WTC11 (cell line): ENCODE data around the gene IFNK. TPM values are rescaled to one million over a fixed set of nuclear protein-coding genes. Genes with fewer than 3 reads are reported as not detected.

Experiments used
- ATAC-seq: fragments of 200-7000 bp; cut with Tn5 transposase; 2 replicates; pipeline ENCODE4 v1.10.0; 2021; ENCODE audit warnings: mild to moderate bottlenecking, moderate library complexity
- Bru-seq: library from RNA; stranded (reverse); fragments of 400-500 nt; gene quantifications from one replicate; lab custom pipeline; 2021; lab: Mats Ljungman, UMichigan
- CTCF ChIA-PET: fragments of 300-600 bp; sonication (Branson Sonifier 250); formaldehyde crosslinking; loops from one replicate; lab custom pipeline; 2021; ENCODE audit warnings: antibody characterized with exemption; lab: Charles Lee
- POLR2A ChIA-PET: fragments of 350-600 bp; sonication (Branson Sonifier 250); formaldehyde crosslinking; loops from one replicate; lab custom pipeline; 2021; ENCODE audit warnings: antibody characterized with exemption; lab: Charles Lee
- DNase-seq: peaks from one replicate; pipeline ENCODE4 v3.0.0; 2021; ENCODE audit warnings: low spot score
- H3K27ac Mint-ChIP-seq: 2 replicates; pipeline ENCODE4 v1.8.0; 2021; ENCODE audit warnings: mixed read lengths
- H3K27me3 Mint-ChIP-seq: 2 replicates; pipeline ENCODE4 v1.8.0; 2021; ENCODE audit warnings: low read depth, mild to moderate bottlenecking, moderate library complexity, mixed read lengths
- H3K36me3 Mint-ChIP-seq: 2 replicates; pipeline ENCODE4 v1.8.0; 2021; ENCODE audit warnings: mixed read lengths
- H3K4me1 Mint-ChIP-seq: 2 replicates; pipeline ENCODE4 v1.8.0; 2022; ENCODE audit warnings: mixed read lengths
- H3K4me3 Mint-ChIP-seq: 2 replicates; pipeline ENCODE4 v1.8.0; 2021; ENCODE audit warnings: mild to moderate bottlenecking, moderate library complexity, mixed read lengths
- H3K9me3 Mint-ChIP-seq: 2 replicates; pipeline ENCODE4 v1.8.0; 2021; ENCODE audit warnings: mixed read lengths
- ATF2 ChIP-seq: sonication (generic); formaldehyde crosslinking; IDR thresholded peaks from 2 replicates; pipeline ENCODE4 v1.8.1; 2022; ENCODE audit warnings: low read depth, missing genetic modification reagents, borderline replicate concordance
- CREM ChIP-seq: sonication (generic); formaldehyde crosslinking; IDR thresholded peaks from 2 replicates; pipeline ENCODE4 v1.8.1; 2022; ENCODE audit warnings: mild to moderate bottlenecking, missing genetic modification reagents, moderate library complexity
- EMX1 ChIP-seq: fragments of 250-450 bp; sonication (Bioruptor Pico); IDR thresholded peaks from 2 replicates; pipeline ENCODE4 v1.8.0; 2021; ENCODE audit warnings: mild to moderate bottlenecking
- ETV6 ChIP-seq: sonication (generic); formaldehyde crosslinking; IDR thresholded peaks from 2 replicates; pipeline ENCODE4 v1.8.1; 2022; ENCODE audit warnings: mild to moderate bottlenecking, missing genetic modification reagents
- FOXK1 ChIP-seq: sonication (generic); formaldehyde crosslinking; IDR thresholded peaks from 2 replicates; pipeline ENCODE4 v1.8.0; 2022; ENCODE audit warnings: mild to moderate bottlenecking, moderate library complexity, missing genetic modification reagents
- FOXP4 ChIP-seq: sonication (generic); formaldehyde crosslinking; IDR thresholded peaks from 2 replicates; pipeline ENCODE4 v1.8.0; 2022; ENCODE audit warnings: mild to moderate bottlenecking, missing genetic modification reagents
- GRHL2 ChIP-seq: fragments of 250-450 bp; sonication (Bioruptor Pico); IDR thresholded peaks from 2 replicates; pipeline ENCODE4 v1.8.0; 2022; ENCODE audit warnings: mild to moderate bottlenecking, moderate library complexity; ENCODE audit not compliant: insufficient replicate concordance, severe bottlenecking
- GTF2I ChIP-seq: fragments of 250-450 bp; sonication (Bioruptor Pico); conservative IDR thresholded peaks from 2 replicates; pipeline ENCODE4 v1.4.0; 2021; ENCODE audit warnings: mild to moderate bottlenecking
- HMGA2 ChIP-seq: fragments of 250-450 bp; sonication (Bioruptor Pico); IDR thresholded peaks from 2 replicates; pipeline ENCODE4 v1.4.0; 2021; ENCODE audit warnings: mild to moderate bottlenecking, moderate library complexity
- HMGXB4 ChIP-seq: sonication (generic); formaldehyde crosslinking; IDR thresholded peaks from 2 replicates; pipeline ENCODE4 v1.8.1; 2023; ENCODE audit warnings: mild to moderate bottlenecking, moderate library complexity, missing genetic modification reagents
- IRF1 ChIP-seq: sonication (generic); formaldehyde crosslinking; IDR thresholded peaks from 2 replicates; pipeline ENCODE4 v1.8.0; 2023; ENCODE audit warnings: missing genetic modification reagents
- JAZF1 ChIP-seq: fragments of 250-450 bp; sonication (Bioruptor Pico); IDR thresholded peaks from 2 replicates; pipeline ENCODE4 v1.9.0; 2021; ENCODE audit warnings: moderate library complexity, mild to moderate bottlenecking, inconsistent platforms
- MYBL2 ChIP-seq: sonication (generic); formaldehyde crosslinking; IDR thresholded peaks from 2 replicates; pipeline ENCODE4 v1.8.1; 2023; ENCODE audit warnings: mild to moderate bottlenecking, moderate library complexity, missing genetic modification reagents
- NFATC4 ChIP-seq: fragments of 250-450 bp; sonication (Bioruptor Pico); IDR thresholded peaks from 2 replicates; pipeline ENCODE4 v1.9.0; 2021; ENCODE audit warnings: mild to moderate bottlenecking
- PRRX2 ChIP-seq: fragments of 250-450 bp; sonication (Bioruptor Pico); IDR thresholded peaks from 2 replicates; pipeline ENCODE4 v1.8.0; 2021; ENCODE audit warnings: mild to moderate bottlenecking
- RORB ChIP-seq: fragments of 250-450 bp; sonication (Bioruptor Pico); IDR thresholded peaks from 2 replicates; pipeline ENCODE4 v1.9.0; 2021; ENCODE audit warnings: mild to moderate bottlenecking
- SOX15 ChIP-seq: fragments of 250-450 bp; sonication (Bioruptor Pico); IDR thresholded peaks from 2 replicates; pipeline ENCODE4 v1.9.0; 2021; ENCODE audit warnings: mild to moderate bottlenecking
- SP1 ChIP-seq: sonication (generic); formaldehyde crosslinking; conservative IDR thresholded peaks from 2 replicates; pipeline ENCODE4 v1.8.1; 2022; ENCODE audit warnings: missing genetic modification reagents
- STAT6 ChIP-seq: sonication (generic); formaldehyde crosslinking; conservative IDR thresholded peaks from 2 replicates; pipeline ENCODE4 v1.8.1; 2023; ENCODE audit warnings: mild to moderate bottlenecking, low read depth, missing genetic modification reagents, moderate library complexity
- ZNF396 ChIP-seq: fragments of 250-450 bp; sonication (Bioruptor Pico); IDR thresholded peaks from 2 replicates; pipeline ENCODE4 v1.8.0; 2021; ENCODE audit warnings: mild to moderate bottlenecking, moderate library complexity, borderline replicate concordance
- ZNF423 ChIP-seq: fragments of 250-450 bp; sonication (Bioruptor Pico); IDR thresholded peaks from 2 replicates; pipeline ENCODE4 v2.1.2; 2022; ENCODE audit warnings: mild to moderate bottlenecking, moderate library complexity
- ZNF512 ChIP-seq: sonication (generic); formaldehyde crosslinking; IDR thresholded peaks from 2 replicates; pipeline ENCODE4 v1.8.1; 2022; ENCODE audit warnings: missing genetic modification reagents, borderline replicate concordance
- long read RNA-seq, 3 experiments: library from RNA in 1 of 3; library from capped mRNA in 1 of 3; library from polyadenylated mRNA in 1 of 3; unstranded in 2 of 3; stranded (forward) in 1 of 3; transcript quantifications; one replicate each; pipeline ENCODE4 v2.0.0, GENCODE V29; 2021
- total RNA-seq: library from RNA; stranded (reverse); gene quantifications from 3 replicates; pipeline ENCODE4 v1.2.3, GENCODE V29; 2021
- TF ChIP-seq, protein P1 (sequence below): fragments of 250-450 bp; sonication (Bioruptor Pico); IDR thresholded peaks from 2 replicates; pipeline ENCODE4 v1.9.0; 2021; ENCODE audit warnings: moderate library complexity, mild to moderate bottlenecking, inconsistent platforms, borderline replicate concordance
- TF ChIP-seq, protein P2 (sequence below): fragments of 250-450 bp; sonication (Bioruptor Pico); IDR thresholded peaks from 2 replicates; pipeline ENCODE4 v2.1.2; 2022; ENCODE audit warnings: mild to moderate bottlenecking, moderate library complexity

The IFNK gene
- total RNA-seq = not detected in 3 replicates
- Bru-seq, nascent RNA = not detected
- long read RNA-seq, experiment 1 = 0 reads
- long read RNA-seq, experiment 2 = 0 reads
- long read RNA-seq, experiment 3 = 0 reads

DNA sequence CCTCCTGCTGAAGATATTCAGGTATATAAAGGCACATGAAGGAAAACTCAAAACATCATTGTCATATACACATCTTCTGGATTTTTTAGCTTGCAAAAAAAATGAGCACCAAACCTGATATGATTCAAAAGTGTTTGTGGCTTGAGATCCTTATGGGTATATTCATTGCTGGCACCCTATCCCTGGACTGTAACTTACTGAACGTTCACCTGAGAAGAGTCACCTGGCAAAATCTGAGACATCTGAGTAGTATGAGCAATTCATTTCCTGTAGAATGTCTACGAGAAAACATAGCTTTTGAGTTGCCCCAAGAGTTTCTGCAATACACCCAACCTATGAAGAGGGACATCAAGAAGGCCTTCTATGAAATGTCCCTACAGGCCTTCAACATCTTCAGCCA is at the start of gene IFNK:
IFNK (plus strand) TSS at position 55 of the 400 bp plus-strand sequence; CDS start at position 102, 47 bp downstream.
- Mint-ChIP-seq H3K9me3 (no peaks in the 10 kb centered on the region), H3K27ac (no peak within 1 kb of the TSS; the same call in 1 of the 2 replicates), H3K36me3 (peaks cover 5% of the 10 kb centered on the region; the same call in 1 of the 2 replicates), H3K4me1 (peaks cover 71% of the 10 kb centered on the region), H3K4me3 (no peak within 1 kb of the TSS), H3K27me3 (peaks cover 3% of the 10 kb centered on the region; the same call in 1 of the 2 replicates)
- ATAC-seq = no peak
- no peak for DNase-seq
- TF ChIP-seq ZNF512 (CRISPR knock-in tag) (no peak), NFATC4 (no peak), FOXK1 (CRISPR knock-in tag) (no peak), HMGXB4 (CRISPR knock-in tag) (no peak), JAZF1 (no peak), CREM (CRISPR knock-in tag) (no peak), PRRX2 (no peak), ZNF396 (CRISPR knock-in tag) (no peak), GTF2I (CRISPR knock-in tag) (no peak), MYBL2 (no peak), ATF2 (CRISPR knock-in tag) (no peak), SP1 (CRISPR knock-in tag) (no peak), ETV6 (no peak), RORB (no peak), HMGA2 (CRISPR knock-in tag) (no peak), STAT6 (CRISPR knock-in tag) (no peak), EMX1 (CRISPR knock-in tag) (no peak), SOX15 (no peak)
- TF ChIP-seq, protein P1, sequence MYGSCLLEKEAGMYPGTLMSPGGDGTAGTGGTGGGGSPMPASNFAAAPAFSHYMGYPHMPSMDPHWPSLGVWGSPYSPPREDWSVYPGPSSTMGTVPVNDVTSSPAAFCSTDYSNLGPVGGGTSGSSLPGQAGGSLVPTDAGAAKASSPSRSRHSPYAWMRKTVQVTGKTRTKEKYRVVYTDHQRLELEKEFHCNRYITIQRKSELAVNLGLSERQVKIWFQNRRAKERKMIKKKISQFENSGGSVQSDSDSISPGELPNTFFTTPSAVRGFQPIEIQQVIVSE (CRISPR knock-in tag) = no peak
- ChIA-PET POLR2A (interaction anchor here (0.7 kb wide), 1 partner anchor 50 kb away, joined by 4 read pairs; no protein-coding TSS in a partner anchor), CTCF (interaction anchor here (0.7 to 2.3 kb wide), 3 partner anchors 12 to 35 kb away, joined by 3 to 7 read pairs (median 3); no protein-coding TSS in a partner anchor)

DNA sequence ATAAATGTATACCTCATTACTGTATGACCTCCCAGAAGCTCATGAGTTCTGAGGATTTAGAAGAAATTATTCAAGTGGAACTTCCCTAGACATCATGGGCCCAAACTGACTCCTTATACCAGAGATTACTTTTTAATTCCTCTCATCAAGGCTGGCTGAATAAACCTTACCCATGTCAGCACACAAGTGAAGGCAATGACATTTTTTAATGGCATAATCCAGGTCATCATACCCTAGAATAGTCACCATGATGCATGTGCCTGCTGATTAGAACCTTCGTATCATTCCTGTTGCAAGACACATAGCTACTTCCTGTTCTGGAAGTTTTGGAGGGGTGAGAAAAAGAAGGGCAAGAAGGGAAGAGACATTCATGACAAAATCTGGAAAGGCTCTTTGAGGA is 49.8 kb upstream of the IFNK start:
- CTCF ChIA-PET = no interaction called here
- Mint-ChIP-seq H3K27ac (no peak overlapping the region), H3K36me3 (peaks cover 18% of the 10 kb centered on the region), H3K9me3 (peaks cover 17% of the 10 kb centered on the region), H3K4me1 (peaks cover 41% of the 10 kb centered on the region), H3K4me3 (no peak overlapping the region), H3K27me3 (no peaks in the 10 kb centered on the region)
- POLR2A ChIA-PET = interaction anchor here (0.5 kb wide), 1 partner anchor 49 kb away, joined by 4 read pairs; no protein-coding TSS in a partner anchor
- DNase-seq = no peak
- ATAC-seq = no peak
- TF ChIP-seq NFATC4 (no peak), IRF1 (CRISPR knock-in tag) (no peak), SP1 (CRISPR knock-in tag) (no peak), FOXP4 (CRISPR knock-in tag) (no peak), GRHL2 (CRISPR knock-in tag) (no peak), ZNF423 (CRISPR knock-in tag) (no peak)
- TF ChIP-seq, protein P2, sequence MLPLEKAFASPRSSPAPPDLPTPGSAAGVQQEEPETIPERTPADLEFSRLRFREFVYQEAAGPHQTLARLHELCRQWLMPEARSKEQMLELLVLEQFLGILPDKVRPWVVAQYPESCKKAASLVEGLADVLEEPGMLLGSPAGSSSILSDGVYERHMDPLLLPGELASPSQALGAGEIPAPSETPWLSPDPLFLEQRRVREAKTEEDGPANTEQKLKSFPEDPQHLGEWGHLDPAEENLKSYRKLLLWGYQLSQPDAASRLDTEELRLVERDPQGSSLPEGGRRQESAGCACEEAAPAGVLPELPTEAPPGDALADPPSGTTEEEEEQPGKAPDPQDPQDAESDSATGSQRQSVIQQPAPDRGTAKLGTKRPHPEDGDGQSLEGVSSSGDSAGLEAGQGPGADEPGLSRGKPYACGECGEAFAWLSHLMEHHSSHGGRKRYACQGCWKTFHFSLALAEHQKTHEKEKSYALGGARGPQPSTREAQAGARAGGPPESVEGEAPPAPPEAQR (CRISPR knock-in tag) = no peak
